Measurements from ENCODE around the gene PARD6G. TPM values are rescaled to one million over a fixed set of nuclear protein-coding genes. Genes with fewer than 3 reads are reported as not detected.

PARD6G gene
- total and polyA plus RNA-seq, 2 of the 8 experiments (the other 6 are each of a cell fraction or from before 2014, with no cell fraction given): 11.3 to 17.9 TPM

- Histone ChIP-seq H3K27ac (ENCODE audit: low read depth, low read length) (no peak overlapping the region), H3K36me3 (ENCODE audit: control insufficient read depth in 2 of 4, insufficient read depth in 4 of 4, low read length in 3 of 4) (no peaks in the 10 kb centered on the region), H3K9ac (replicated peaks in 1 of 4; ENCODE audit: extremely low read depth in 1 of 4, low read depth in 3 of 4, low read length in 3 of 4) (no peak overlapping the region), H2BK20ac (ENCODE audit: low read length) (no peak overlapping the region), H3K23me2 (ENCODE audit: low read depth, low read length) (no peaks in the 10 kb centered on the region), H2BK5ac (ENCODE audit: low read depth, low read length) (no peak overlapping the region), H3K56ac (replicated peaks; ENCODE audit: insufficient read length, low read depth, low read length) (no peak overlapping the region), H2BK120ac (replicated peaks; ENCODE audit: low read depth, low read length) (no peak overlapping the region), H3K4me2 (ENCODE audit: insufficient read depth in 1 of 2, low read depth in 2 of 2, low read length in 2 of 2) (no peak overlapping the region), H3K18ac (ENCODE audit: extremely low read depth, low read length) (no peak overlapping the region), H3K79me1 (ENCODE audit: low read depth, low read length) (peaks cover 5% of the 10 kb centered on the region), H2AK5ac (ENCODE audit: low read depth, low read length) (no peak overlapping the region), H3K27me3 (replicated peaks in 1 of 4; ENCODE audit: control insufficient read depth in 3 of 4, extremely low read depth in 1 of 4, insufficient read depth in 3 of 4, low read length in 3 of 4) (no peaks in the 10 kb centered on the region), H3K4ac (replicated peaks; ENCODE audit: insufficient read length, low read depth, low read length) (no peak overlapping the region), H2BK15ac (ENCODE audit: low read length) (no peak overlapping the region), H3K4me1 (replicated peaks in 1 of 4; ENCODE audit: control insufficient read depth in 3 of 4, insufficient read depth in 4 of 4, low read length in 3 of 4) (no peaks in the 10 kb centered on the region; a peak in 1 of 7 replicates), H4K5ac (ENCODE audit: insufficient read length, low read depth, low read length) (no peak overlapping the region), H4K20me1 (replicated peaks in 1 of 2; ENCODE audit: control insufficient read depth in 1 of 2, insufficient read depth in 2 of 2, low read length in 2 of 2) (peaks cover 0 to 8% of the 10 kb centered on the region in 2 experiments), H2BK12ac (ENCODE audit: low read depth, low read length) (no peak overlapping the region), H3K79me2 (ENCODE audit: control insufficient read depth in 1 of 2, insufficient read depth in 2 of 2, low read length in 2 of 2) (no peaks in the 10 kb centered on the region), H3K23ac (ENCODE audit: insufficient read length) (no peak overlapping the region), H3K9me3 (ENCODE audit: insufficient read depth in 2 of 2, low read depth in 1 of 2, low read length in 1 of 2) (peaks cover 0 to 2% of the 10 kb centered on the region in 2 experiments; a peak in 2 of 4 replicates), H2AFZ (ENCODE audit: low read length) (no peak overlapping the region), H3K4me3 (ENCODE audit: extremely low read depth in 1 of 4, insufficient read depth in 2 of 4, low read depth in 3 of 4, low read length in 4 of 4) (no peak overlapping the region), H4K8ac (ENCODE audit: extremely low read depth, insufficient read depth, low read length) (no peak overlapping the region), H4K91ac (replicated peaks; ENCODE audit: insufficient read length, low read length) (no peak overlapping the region), H3K14ac (ENCODE audit: insufficient read length) (no peak overlapping the region)
- WGBS, 2 experiments (ENCODE audit: extremely low coverage in 1 of 2, insufficient coverage in 1 of 2, insufficient read length in 1 of 2, insufficient replicate concordance in 2 of 2, low coverage in 1 of 2, low lambda C conversion rate in 2 of 2, missing lambda C conversion rate in 1 of 2): 95% methylated on average over 20 of the region's 20 CpGs; no CpG with 5 or more reads in 1 of the 2 experiments
- DNase-seq (ENCODE audit: low read depth in 1 of 2, low spot score in 2 of 2) (no peak), FAIRE-seq (no peak)
- POLR2A ChIA-PET (ENCODE audit: partially characterized antibody): no interaction called here
- CTCF ChIA-PET (ENCODE audit: partially characterized antibody): interaction anchor here (0.7 to 1.7 kb wide), 6 partner anchors 10 to 56 kb away, joined by 3 to 7 read pairs (median 3); no protein-coding TSS in a partner anchor
- TF ChIP-seq RAD21 (IDR thresholded peaks at IDR 0.05 in 1 of 2, conservative IDR thresholded peaks at IDR 0.05 in 1 of 2; ENCODE audit: low read depth in 2 of 2, low read length in 2 of 2) (no peak), ZNF274 (IDR thresholded peaks at IDR 0.05; ENCODE audit: borderline replicate concordance, extremely low read depth, low read length) (no peak), SAP30 (IDR thresholded peaks at IDR 0.05; ENCODE audit: insufficient read depth, insufficient replicate concordance, low read length) (no peak), EZH2 (IDR thresholded peaks at IDR 0.05; ENCODE audit: low read depth, low read length, severe bottlenecking) (no peak), ATF3 (IDR thresholded peaks at IDR 0.05; ENCODE audit: insufficient read depth, low read depth, low read length) (no peak), TCF12 (IDR thresholded peaks at IDR 0.05; ENCODE audit: low read depth, low read length) (no peak), SP4 (IDR thresholded peaks at IDR 0.05; ENCODE audit: low read length) (no peak), TAF1 (IDR thresholded peaks at IDR 0.05; ENCODE audit: low read depth, low read length) (no peak), HDAC6 (IDR thresholded peaks at IDR 0.05; ENCODE audit: low read depth, low read length) (no peak), GABPA (IDR thresholded peaks at IDR 0.05; ENCODE audit: borderline replicate concordance, insufficient read depth, low read length) (no peak), PHF8 (conservative IDR thresholded peaks at IDR 0.05; ENCODE audit: low read depth, low read length) (no peak)
These were observed 58.4 kb downstream of the PARD6G start for GRCh38 chr18:80188643-80189530.

All from H1 (cell line).